Uterus (tissue), 4 donors: ENCODE measurements around the gene SNX2. TPM values are rescaled to one million over a fixed set of nuclear protein-coding genes. Genes with fewer than 3 reads are reported as not detected.

Experiments used
- DNase-seq, 2 donors: peaks; one replicate each; pipeline ENCODE4 v3.0.0-alpha.2; 2019 to 2020
- H3K27ac ChIP-seq, 2 donors: fragments of 200-600 bp; sonication (generic); 1 replicate in 1 of 2; 2 replicates in 1 of 2; pipeline ENCODE4 v1.5.1; 2016 to 2018
- H3K27me3 ChIP-seq, 2 donors: fragments of 200-600 bp; sonication (generic); one replicate each; pipeline ENCODE4 v1.5.1; 2018 to 2019; ENCODE audit warnings: control low read depth in 1 of 2
- H3K36me3 ChIP-seq, 2 donors: fragments of 200-600 bp; sonication (generic); one replicate each; pipeline ENCODE4 v1.5.1; 2019; ENCODE audit warnings: control low read depth in 1 of 2
- H3K4me1 ChIP-seq, 2 donors: fragments of 200-600 bp; sonication (generic); one replicate each; pipeline ENCODE4 v1.5.1; 2018 to 2019; ENCODE audit warnings: control low read depth in 1 of 2
- H3K4me3 ChIP-seq, 2 donors: fragments of 200-600 bp; sonication (generic); 1 replicate in 1 of 2; 2 replicates in 1 of 2; pipeline ENCODE4 v1.5.1; 2018 to 2019; ENCODE audit warnings: mild to moderate bottlenecking in 1 of 2
- H3K9me3 ChIP-seq, 2 donors: fragments of 200-600 bp; sonication (generic); one replicate each; pipeline ENCODE4 v1.5.1; 2019; ENCODE audit warnings: control low read depth in 1 of 2
- CTCF ChIP-seq, 4 experiments: fragments of 200-600 bp in 2 of 4; fragments of 450-650 bp in 2 of 4; sonication (generic) in 2 of 4; IDR thresholded peaks; one replicate each; pipeline ENCODE4 v1.5.1; 2016 to 2019; ENCODE audit warnings: antibody characterized with exemption in 4 of 4, mild to moderate bottlenecking in 2 of 4, moderate library complexity in 1 of 4
- POLR2A ChIP-seq, 2 donors: fragments of 450-650 bp; IDR thresholded peaks; one replicate each; pipeline ENCODE4 v1.6.1; 2016; ENCODE audit warnings: antibody characterized with exemption in 2 of 2, mild to moderate bottlenecking in 1 of 2, moderate library complexity in 1 of 2
- intact Hi-C: fragments of 100-400 bp; cut with DNase I; formaldehyde crosslinking; loops from one replicate; pipeline ENCODE4 v1.15.1; 2023; ENCODE audit warnings: low total_unique reads
- total RNA-seq, 4 donors: library from RNA; depleted of rRNA in 3 of 4; stranded (reverse); fragments of >200 nt in 3 of 4; gene quantifications; one replicate each; pipeline versions ENCODE4 v1.1.0 to v1.2.4, GENCODE V29; 2014 to 2023
- donor health status: DM: yes; HTN: yes; CAD: no.

SNX2 gene
- total RNA-seq, 4 donors from 2014 or later = 22.5 to 128 (median 99.6) TPM

GRCh38 chr5:122874179-122874875, 99.4 kb downstream of the SNX2 start:
- Histone ChIP-seq H3K9me3 (no peaks in the 10 kb centered on the region), H3K36me3 (no peaks in the 10 kb centered on the region), H3K4me1 (no peaks in the 10 kb centered on the region), H3K27ac (no peak overlapping the region), H3K4me3 (no peak overlapping the region), H3K27me3 (no peaks in the 10 kb centered on the region)
- DNase-seq = no peak
- intact Hi-C loops = no loop called here
- no peak for TF ChIP-seq POLR2A (IDR thresholded peaks at IDR 0.05)
- TF ChIP-seq CTCF (IDR thresholded peaks at IDR 0.05) = no peak

DNA sequence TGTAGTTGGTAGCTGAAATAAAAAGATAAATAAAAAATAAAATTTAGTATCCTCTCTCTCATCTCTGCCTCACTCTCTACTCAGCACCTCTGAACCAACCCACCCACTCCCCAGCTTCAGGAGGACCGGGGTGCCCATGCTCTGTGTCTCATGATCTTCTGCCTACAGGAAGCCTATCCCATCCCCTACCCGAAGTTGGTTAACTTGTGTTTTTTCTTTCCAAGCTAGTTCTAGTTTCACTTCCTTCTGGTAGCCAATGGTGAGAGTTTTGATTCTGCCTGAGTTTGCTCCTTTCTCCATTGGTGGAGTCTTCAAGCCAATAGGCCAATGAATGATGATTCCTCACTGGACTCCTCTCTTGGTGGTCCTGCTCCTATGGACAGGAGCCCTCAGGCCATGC, 102.6 kb downstream of the SNX2 start:
- H3K27me3 ChIP-seq = no peaks in the 10 kb centered on the region
- no peak overlapping the region for H3K27ac ChIP-seq
- no peaks in the 10 kb centered on the region for H3K4me1 ChIP-seq
- no peaks in the 10 kb centered on the region for H3K36me3 ChIP-seq
- intact Hi-C loops = no loop called here
- DNase-seq = no peak
- no peaks in the 10 kb centered on the region for H3K9me3 ChIP-seq
- no peak overlapping the region for H3K4me3 ChIP-seq
- TF ChIP-seq CTCF (IDR thresholded peaks at IDR 0.05) = no peak
- TF ChIP-seq POLR2A (IDR thresholded peaks at IDR 0.05) = no peak

DNA sequence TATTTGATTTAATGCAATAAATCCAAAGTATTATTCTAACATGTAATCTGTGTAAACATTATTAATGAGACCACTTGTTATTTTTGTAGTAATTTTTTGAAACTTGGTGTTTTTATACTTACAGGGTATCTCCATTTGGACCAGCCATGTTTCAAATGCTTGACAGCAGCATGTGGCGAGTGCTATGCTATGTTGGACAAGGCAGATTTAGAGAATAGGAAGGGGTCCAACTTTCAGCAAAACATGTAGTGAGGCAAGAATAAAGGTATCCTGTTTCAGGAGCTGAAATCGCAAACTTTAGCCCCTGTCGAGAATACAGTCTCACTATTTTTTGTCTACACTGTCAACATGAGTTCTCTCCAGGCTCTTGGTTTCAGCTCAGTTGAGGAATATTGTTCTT, 104.2 kb downstream of the SNX2 start:
- no peak for TF ChIP-seq POLR2A (IDR thresholded peaks at IDR 0.05)
- TF ChIP-seq CTCF (IDR thresholded peaks at IDR 0.05) = no peak
- Histone ChIP-seq H3K4me3 (no peak overlapping the region), H3K27me3 (no peaks in the 10 kb centered on the region), H3K36me3 (no peaks in the 10 kb centered on the region), H3K9me3 (no peaks in the 10 kb centered on the region), H3K4me1 (no peaks in the 10 kb centered on the region), H3K27ac (no peak overlapping the region)
- DNase-seq = no peak
- intact Hi-C loops = no loop called here

Other genes starting within 250 kb of the SNX2 start
- 10 to 100 TPM in 2 of 4 donors, 1 to 10 TPM in 2; 2.8 to 16.5 (median 11.3) TPM for gene SNX24, start 70.5 kb downstream of the SNX2 start, total RNA-seq